LoVo (cell line): Measurements from ENCODE around the gene CORO2B.
"Not testable (repeated sequence)": the region's sequence is repeated elsewhere in the genome, so short reads cannot be mapped to it uniquely, and the experiment has no call there.

Experiments
- DNase-seq: peaks from one replicate; pipeline ENCODE4 v3.0.0-alpha.2; 2016; ENCODE audit warnings: low spot score

The CORO2B gene

GRCh38 chr15:68630211-68630555 lies 51.4 kb downstream of the CORO2B start:
- DNase-seq, result no peak

- no peak for DNase-seq
These were observed 52.0 kb downstream of the CORO2B start for GRCh38 chr15:68630836-68631235.

GRCh38 chr15:68631601-68632051 lies 52.8 kb downstream of the CORO2B start:
- DNase-seq, result no peak

GRCh38 chr15:68632101-68632500 lies 53.3 kb downstream of the CORO2B start:
- DNase-seq, result no peak

- no peak for DNase-seq
These were observed 54.7 kb downstream of the CORO2B start for GRCh38 chr15:68633231-68634121.

GRCh38 chr15:68634122-68634482 lies 55.3 kb downstream of the CORO2B start:
- no peak for DNase-seq

- no peak for DNase-seq
These were observed 55.7 kb downstream of the CORO2B start for GRCh38 chr15:68634531-68634930.

- no peak for DNase-seq
These were observed 56.3 kb downstream of the CORO2B start for GRCh38 chr15:68635141-68635540.

- DNase-seq, result no peak
These were observed 57.5 kb downstream of the CORO2B start for GRCh38 chr15:68636256-68636655.

- DNase-seq, result no peak
These were observed 59.1 kb downstream of the CORO2B start for GRCh38 chr15:68637767-68638404.

GRCh38 chr15:68638953-68639515 lies 60.2 kb downstream of the CORO2B start:
- DNase-seq, result no peak

GRCh38 chr15:68639926-68640600 lies 61.3 kb downstream of the CORO2B start:
- no peak for DNase-seq

- DNase-seq, result no peak
These were observed 62.1 kb downstream of the CORO2B start for GRCh38 chr15:68640791-68641331.

- no peak for DNase-seq
These were observed 62.6 kb downstream of the CORO2B start for GRCh38 chr15:68641376-68641775.

GRCh38 chr15:68642491-68642845 lies 63.7 kb downstream of the CORO2B start:
- no peak for DNase-seq

GRCh38 chr15:68643216-68643830 lies 64.5 kb downstream of the CORO2B start:
- DNase-seq, result no peak

- no peak for DNase-seq
These were observed 65.5 kb downstream of the CORO2B start for GRCh38 chr15:68644083-68644904.

GRCh38 chr15:68644996-68645395 lies 66.2 kb downstream of the CORO2B start:
- DNase-seq, result no peak

GRCh38 chr15:68646156-68646555 lies 67.4 kb downstream of the CORO2B start:
- no peak for DNase-seq

- no peak for DNase-seq
These were observed 67.9 kb downstream of the CORO2B start for GRCh38 chr15:68646696-68647095.

- not testable (repeated sequence) for DNase-seq
These were observed 68.6 kb downstream of the CORO2B start for GRCh38 chr15:68647361-68647760.
